Activated T-cell treated with anti-CD3 and anti-CD28 coated beads for 24 hours (primary cell): Measurements from ENCODE around the gene PKD1L1.

ENCODE experiments used
- DNase-seq: peaks from one replicate; pipeline ENCODE4 v3.0.0-alpha.2; 2020; ENCODE audit warnings: low read depth

The PKD1L1 gene

GRCh38 chr7:47735431-47736345 lies 212.6 kb downstream of the PKD1L1 start:
- no peak for DNase-seq

- DNase-seq: no peak
These were observed 213.3 kb downstream of the PKD1L1 start for GRCh38 chr7:47734949-47735291.

- no peak for DNase-seq
These were observed 213.8 kb downstream of the PKD1L1 start for GRCh38 chr7:47734287-47734948.

GRCh38 chr7:47730142-47730541 lies 218.1 kb downstream of the PKD1L1 start:
- no peak for DNase-seq

GRCh38 chr7:47726047-47726726 lies 222.1 kb downstream of the PKD1L1 start:
- DNase-seq: no peak

- no peak for DNase-seq
These were observed 223.1 kb downstream of the PKD1L1 start for GRCh38 chr7:47725031-47725780.
